NCI-H524 (cell line): ENCODE data around the gene CSTF3.
"Not testable (repeated sequence)": the region's sequence is repeated elsewhere in the genome, so short reads cannot be mapped to it uniquely, and the experiment has no call there.

ENCODE experiments used
- DNase-seq, 2 experiments: peaks; one replicate each; lab custom pipeline; 2025; lab: John Stamatoyannopoulos, UW

The CSTF3 gene

DNA sequence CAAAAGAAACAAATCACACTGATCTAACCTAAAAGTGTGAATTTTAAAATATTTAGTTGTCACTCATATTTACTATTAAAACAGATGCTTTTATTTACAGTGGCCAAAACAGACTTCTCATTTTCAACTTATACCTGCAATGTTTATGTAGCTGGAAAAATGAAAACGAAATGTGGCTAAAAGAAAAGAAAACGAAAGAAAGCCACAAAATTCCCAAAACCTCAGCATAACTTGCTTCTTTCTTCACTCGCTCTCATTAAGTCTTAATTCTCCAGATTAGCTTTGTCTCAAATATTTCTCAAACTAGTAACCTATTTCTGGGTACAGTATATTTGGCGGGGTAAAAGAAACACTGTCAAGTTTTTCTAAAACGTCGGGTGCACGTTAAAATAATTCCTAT, 693 bp downstream of the CSTF3 start:
- DNase-seq: no peak

DNA sequence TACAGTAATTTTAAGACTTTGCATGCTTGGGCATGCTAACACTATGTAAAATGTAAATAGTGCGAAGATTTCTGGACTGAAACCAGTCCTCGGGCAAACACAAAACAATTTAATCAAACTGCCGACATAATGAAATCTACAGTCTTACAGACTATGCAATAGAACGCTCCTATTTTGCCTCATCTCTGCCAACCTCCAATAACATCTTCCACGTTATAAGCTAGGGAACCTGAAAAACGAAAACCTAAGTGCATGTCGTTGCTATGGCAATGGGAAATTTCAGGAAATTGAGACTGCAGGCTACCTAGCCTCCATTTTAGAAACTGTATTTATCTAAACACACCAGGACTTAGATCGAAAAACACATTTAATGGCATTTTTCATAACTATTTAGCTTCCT, 1.1 kb downstream of the CSTF3 start:
- peak in 1 of 2 experiments; percentile 22 for DNase-seq

DNA sequence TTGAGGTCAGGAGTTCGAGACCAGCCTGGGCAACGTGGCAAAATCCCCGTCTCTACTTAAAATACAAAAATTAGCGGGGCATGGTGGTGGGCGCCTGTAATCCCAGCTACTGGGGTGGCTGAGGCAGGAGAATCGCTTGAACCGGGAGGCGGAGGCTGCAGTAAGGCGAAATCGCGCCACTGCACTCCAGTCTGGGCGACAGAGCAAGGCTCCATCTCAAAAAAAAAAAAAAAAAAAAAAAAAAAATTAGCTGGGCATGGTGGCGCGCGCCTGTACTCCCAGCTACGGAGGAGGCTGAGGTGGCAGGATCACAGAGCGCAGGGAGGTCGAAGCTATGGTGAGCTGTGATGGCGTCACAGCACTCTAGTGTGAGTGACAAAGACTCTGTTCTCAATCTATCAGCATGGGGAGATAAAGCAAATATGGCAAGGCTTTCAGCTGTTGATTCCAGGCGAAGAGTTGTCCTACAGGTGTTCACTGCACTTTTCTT, 1.9 kb downstream of the CSTF3 start:
- not testable (repeated sequence) for DNase-seq

- DNase-seq: no peak
These were observed 2.5 kb downstream of the CSTF3 start for GRCh38 chr11:33158596-33159275.

DNA sequence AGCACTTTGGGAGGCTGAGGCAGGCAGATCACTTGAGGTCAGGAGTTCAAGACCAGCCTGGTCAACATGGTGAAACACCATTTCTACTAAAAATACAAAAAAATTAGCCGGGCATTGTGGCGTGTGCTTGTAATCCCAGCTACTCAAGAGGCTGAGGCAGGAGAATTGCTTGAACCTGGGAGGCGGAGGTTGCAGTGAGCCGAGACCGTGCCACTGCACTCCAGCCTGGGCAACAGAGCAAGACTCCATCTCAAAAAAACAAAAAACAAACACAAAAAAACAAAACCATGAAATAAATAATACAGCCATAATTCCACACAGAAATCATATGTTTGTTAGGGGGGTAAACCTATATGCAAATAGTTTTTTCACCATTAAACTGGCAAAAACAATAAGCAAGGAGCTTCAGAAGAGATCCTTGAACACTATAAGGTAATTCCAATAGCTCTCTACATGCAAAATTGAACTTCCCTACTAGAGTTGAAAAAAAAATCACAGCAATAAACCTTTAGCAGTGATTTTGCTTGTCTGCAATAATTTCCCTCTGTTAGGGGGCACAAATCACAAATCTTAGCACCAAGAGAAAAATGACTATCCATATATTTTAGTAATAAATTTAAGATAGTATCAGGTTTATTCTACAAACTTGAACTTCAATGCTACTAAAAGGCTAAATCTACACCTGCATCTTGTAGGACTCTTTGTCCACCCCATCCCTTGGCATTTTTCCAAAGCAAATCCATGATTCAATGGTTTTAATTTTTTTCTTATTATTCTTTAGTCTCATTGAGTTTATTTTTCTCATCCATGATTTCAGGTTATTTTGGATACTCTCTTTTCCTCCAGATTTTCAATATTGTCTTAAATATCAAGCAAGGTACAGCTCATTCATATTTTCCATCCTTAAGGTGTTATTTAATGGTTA, 3.9 kb downstream of the CSTF3 start:
- no peak for DNase-seq

GRCh38 chr11:33151399-33151798, 9.9 kb downstream of the CSTF3 start:
- DNase-seq: no peak

GRCh38 chr11:33147559-33147958, 13.7 kb downstream of the CSTF3 start:
- DNase-seq: no peak

DNA sequence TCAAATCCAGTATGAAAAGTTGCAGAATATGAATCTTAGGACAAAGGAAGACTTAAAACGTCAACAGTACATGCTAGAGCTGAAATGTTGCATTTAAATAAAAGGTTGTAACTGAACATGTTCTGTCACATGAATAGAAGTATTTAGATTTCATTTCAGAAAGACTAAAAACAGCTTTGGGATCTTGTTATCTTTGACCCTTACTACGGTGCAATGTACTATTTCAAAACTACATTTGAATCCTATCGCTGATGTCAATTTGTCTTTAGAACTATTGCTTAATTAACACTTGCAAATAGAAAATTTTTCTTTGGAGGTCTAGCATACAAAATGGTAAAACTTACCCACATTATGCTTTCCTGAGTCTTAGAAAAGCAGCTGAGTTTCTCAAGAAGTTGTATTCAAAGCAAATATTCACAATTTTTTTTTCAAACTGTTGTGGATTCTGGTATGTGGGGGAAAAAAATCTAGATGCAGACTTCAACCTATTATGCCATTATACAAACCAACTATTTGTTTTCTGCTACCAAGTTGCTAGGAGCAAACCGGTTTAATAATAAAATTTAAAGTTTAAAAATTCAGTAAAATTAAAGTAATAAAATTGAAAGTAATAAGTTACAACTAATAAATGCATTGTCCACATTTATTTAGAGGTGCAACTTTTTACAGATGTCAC, 25.4 kb downstream of the CSTF3 start:
- no peak for DNase-seq

- no peak for DNase-seq
These were observed 26.1 kb downstream of the CSTF3 start for GRCh38 chr11:33135216-33135615.

- DNase-seq: no peak
These were observed 27.0 kb downstream of the CSTF3 start for GRCh38 chr11:33134276-33134675.

GRCh38 chr11:33133761-33134160, 27.5 kb downstream of the CSTF3 start:
- DNase-seq: no peak

DNA sequence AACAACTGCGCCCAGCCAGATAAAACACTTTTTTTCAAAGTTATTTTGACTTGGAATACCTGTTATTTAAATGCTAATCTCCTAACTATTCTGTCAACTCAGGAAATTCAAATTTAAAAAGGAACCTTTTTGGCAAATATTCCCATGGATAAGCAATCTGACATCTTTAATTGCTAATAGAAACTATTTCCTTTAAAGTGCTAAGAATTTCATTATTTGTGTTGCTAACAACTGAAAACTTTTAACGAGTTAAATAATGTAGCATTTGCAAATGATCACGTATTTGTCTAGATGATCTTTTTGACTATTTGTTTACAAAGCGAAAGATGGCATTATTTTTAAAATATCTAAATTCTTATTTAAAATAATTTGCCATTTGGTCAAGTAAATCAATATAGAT, 28.8 kb downstream of the CSTF3 start:
- no peak for DNase-seq

GRCh38 chr11:33128739-33129138, 32.5 kb downstream of the CSTF3 start:
- DNase-seq: no peak

DNA sequence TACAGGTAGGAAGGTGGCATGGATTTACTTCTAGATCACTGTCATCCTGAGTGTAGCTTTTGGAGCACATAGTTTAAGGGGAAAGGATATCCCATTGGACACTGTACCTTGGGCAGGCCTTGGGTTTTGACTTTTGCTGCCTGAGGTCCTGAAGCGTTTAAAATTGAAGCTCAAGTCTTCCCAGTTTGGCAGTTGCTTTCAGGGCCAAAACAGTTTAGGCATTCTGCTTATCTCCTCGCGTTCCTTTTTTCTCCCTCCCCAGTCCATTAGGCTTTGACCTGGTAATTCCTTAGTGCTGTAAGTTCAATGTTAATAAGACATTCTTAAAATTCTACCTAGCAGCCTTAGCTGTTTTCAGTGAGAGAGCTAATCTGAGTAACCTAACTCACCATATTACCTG, 35.7 kb downstream of the CSTF3 start:
- DNase-seq: no peak

DNA sequence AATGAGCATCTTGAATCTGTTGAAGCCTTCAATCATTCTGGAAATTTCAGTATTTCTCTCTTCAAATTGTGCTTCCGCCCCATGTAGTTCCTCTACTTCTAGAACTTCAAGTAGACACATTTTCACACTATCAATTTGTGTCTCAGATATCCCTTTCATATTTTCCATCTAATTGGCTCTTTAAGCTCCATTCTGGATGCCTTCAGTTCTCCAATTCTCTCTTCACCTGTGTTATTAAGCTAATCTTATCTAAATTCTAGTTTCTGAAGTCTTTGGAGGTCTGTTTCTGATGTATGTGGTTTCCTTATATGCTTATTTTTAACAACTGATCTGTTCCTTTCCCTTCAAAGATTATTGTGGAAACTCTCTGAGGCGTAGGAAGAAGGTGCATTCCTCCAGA, 36.3 kb downstream of the CSTF3 start:
- DNase-seq: no peak

GRCh38 chr11:33122696-33123095, 38.6 kb downstream of the CSTF3 start:
- DNase-seq: not testable (repeated sequence)

DNA sequence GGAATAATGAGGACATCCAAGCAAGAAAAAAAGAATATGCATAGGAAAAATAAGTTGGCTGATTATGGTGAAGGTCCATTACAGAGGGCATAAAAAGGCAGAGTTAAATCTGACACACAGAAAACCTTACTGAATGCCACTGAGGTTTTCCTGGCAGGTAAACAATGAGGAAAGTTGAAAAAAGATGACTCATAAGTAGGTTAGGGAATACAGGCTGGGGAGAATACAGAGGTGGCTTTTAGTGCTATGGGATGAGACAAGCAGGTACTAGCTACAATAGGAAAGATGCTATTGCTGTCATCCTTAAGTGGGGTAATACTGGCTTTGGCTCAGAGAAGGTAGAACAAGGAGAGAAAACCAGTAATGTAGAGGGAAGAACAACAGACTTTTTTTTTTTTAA, 44.7 kb downstream of the CSTF3 start:
- DNase-seq: no peak

GRCh38 chr11:33110083-33110482, 51.2 kb downstream of the CSTF3 start:
- peak in 1 of 2 experiments; percentile 63 for DNase-seq

DNA sequence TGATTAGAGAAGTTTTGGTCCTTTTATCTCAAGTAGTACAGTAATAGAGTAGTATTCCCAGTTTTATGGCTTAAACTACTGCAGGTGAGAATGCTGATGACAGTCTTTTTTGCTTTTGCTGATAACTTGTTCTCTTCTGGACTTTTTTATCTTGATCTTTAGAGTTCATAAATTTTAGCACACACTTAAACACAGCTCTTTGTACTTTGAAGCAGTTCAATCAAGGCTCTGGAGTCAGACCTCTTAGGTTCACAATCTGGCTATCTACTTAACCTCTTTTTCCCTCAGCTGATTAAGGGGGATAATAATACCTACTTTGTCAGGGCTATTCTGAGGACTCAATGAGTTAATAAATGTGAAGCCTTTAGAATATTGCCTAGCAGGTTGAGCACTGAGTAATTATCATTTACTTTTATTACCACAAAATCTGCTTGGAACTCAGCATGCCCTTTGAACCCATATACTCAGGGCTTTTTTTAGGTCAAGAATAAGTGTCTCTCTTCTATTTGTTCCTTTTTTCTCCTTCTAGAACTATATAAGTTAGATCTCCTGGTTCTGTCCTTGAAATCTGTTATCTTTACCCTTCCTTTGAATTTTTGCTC, 51.9 kb downstream of the CSTF3 start:
- peak in 1 of 2 experiments; percentile 50 for DNase-seq

DNA sequence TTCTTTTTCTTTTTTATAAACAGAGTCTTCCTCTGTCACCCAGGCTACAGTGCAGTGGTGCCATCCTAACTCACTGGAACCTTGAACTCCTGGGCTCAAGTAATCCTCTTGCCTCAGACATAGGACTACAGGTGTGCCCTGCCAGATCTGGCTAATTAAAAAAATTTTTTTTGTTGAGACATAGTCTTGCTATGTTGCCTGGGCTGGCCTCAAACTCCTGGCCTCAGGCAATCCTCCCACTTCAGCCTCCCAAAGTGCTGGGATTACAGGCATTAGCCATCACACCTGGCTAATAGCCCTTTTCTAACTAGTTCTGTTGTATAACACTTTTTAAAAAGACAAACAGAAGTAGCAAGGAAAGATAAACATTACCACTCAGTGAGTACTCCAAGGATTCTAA, 57.4 kb downstream of the CSTF3 start:
- no peak for DNase-seq

GRCh38 chr11:33094157-33094556, 67.1 kb downstream of the CSTF3 start:
- no peak for DNase-seq

DNA sequence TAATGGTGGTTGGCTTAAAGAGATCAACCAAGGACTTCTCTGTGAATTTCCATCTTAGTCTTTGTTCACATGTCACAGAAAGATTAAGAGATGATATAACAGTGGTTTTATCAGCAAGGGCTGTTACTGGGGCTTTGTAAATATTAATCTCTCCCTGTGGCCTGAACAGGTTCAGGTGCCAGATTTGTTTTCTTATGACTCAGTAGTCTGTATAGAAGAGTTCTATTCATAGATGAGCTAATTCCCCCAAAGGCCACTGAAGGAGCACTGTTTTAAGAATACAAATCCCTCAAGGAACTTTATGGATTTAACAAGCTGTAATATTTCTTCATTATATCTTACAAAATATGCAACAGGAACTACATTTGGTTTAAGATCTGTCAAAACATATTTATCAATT, 71.5 kb downstream of the CSTF3 start:
- peak in 1 of 2 experiments; percentile 3 for DNase-seq
